Activated naive CD4-positive, alpha-beta T cell treated with anti-CD3 and anti-CD28 coated beads for 36 hours (primary cell): ENCODE data around the gene SUSD2. TPM values are rescaled to one million over a fixed set of nuclear protein-coding genes. Genes with fewer than 3 reads are reported as not detected.
A peak's percentile ranks its signal among the peaks of the same experiment; 100 is the strongest.
"Not testable (repeated sequence)": the region's sequence is repeated elsewhere in the genome, so short reads cannot be mapped to it uniquely, and the experiment has no call there.

ENCODE experiments used
- CTCF ChIA-PET: fragments of 350-600 bp; sonication (Branson Sonifier 250); formaldehyde crosslinking; loops from one replicate; lab custom pipeline; 2021; ENCODE audit warnings: antibody characterized with exemption; lab: Charles Lee
- DNase-seq: peaks from one replicate; pipeline ENCODE4 v3.0.0-alpha.2; 2020
- H3K27ac Mint-ChIP-seq: one replicate; pipeline ENCODE4 v1.8.0; 2021; ENCODE audit warnings: mild to moderate bottlenecking, mixed read lengths
- H3K27me3 Mint-ChIP-seq: one replicate; pipeline ENCODE4 v1.8.0; 2021; ENCODE audit warnings: low read depth, mixed read lengths
- H3K36me3 Mint-ChIP-seq: one replicate; pipeline ENCODE4 v1.8.0; 2021; ENCODE audit warnings: low read depth, mixed read lengths
- H3K4me1 Mint-ChIP-seq: one replicate; pipeline ENCODE4 v1.8.0; 2021; ENCODE audit warnings: low read depth, mixed read lengths
- H3K4me3 Mint-ChIP-seq: one replicate; pipeline ENCODE4 v1.8.0; 2021; ENCODE audit warnings: mild to moderate bottlenecking, moderate library complexity, mixed read lengths
- H3K9me3 Mint-ChIP-seq: one replicate; pipeline ENCODE4 v1.8.0; 2021; ENCODE audit warnings: mixed read lengths
- intact Hi-C: fragments of 100-400 bp; cut with micrococcal nuclease; formaldehyde crosslinking; loops from one replicate; pipeline ENCODE4 v1.15.1; 2023
- total RNA-seq, 2 experiments: library from RNA; stranded (reverse); gene quantifications; one replicate each; pipeline ENCODE4 v1.2.3, GENCODE V29; 2021

SUSD2 gene, protein sequence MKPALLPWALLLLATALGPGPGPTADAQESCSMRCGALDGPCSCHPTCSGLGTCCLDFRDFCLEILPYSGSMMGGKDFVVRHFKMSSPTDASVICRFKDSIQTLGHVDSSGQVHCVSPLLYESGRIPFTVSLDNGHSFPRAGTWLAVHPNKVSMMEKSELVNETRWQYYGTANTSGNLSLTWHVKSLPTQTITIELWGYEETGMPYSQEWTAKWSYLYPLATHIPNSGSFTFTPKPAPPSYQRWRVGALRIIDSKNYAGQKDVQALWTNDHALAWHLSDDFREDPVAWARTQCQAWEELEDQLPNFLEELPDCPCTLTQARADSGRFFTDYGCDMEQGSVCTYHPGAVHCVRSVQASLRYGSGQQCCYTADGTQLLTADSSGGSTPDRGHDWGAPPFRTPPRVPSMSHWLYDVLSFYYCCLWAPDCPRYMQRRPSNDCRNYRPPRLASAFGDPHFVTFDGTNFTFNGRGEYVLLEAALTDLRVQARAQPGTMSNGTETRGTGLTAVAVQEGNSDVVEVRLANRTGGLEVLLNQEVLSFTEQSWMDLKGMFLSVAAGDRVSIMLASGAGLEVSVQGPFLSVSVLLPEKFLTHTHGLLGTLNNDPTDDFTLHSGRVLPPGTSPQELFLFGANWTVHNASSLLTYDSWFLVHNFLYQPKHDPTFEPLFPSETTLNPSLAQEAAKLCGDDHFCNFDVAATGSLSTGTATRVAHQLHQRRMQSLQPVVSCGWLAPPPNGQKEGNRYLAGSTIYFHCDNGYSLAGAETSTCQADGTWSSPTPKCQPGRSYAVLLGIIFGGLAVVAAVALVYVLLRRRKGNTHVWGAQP
- under 1 TPM; 0.21 to 0.22 TPM for total RNA-seq

DNA sequence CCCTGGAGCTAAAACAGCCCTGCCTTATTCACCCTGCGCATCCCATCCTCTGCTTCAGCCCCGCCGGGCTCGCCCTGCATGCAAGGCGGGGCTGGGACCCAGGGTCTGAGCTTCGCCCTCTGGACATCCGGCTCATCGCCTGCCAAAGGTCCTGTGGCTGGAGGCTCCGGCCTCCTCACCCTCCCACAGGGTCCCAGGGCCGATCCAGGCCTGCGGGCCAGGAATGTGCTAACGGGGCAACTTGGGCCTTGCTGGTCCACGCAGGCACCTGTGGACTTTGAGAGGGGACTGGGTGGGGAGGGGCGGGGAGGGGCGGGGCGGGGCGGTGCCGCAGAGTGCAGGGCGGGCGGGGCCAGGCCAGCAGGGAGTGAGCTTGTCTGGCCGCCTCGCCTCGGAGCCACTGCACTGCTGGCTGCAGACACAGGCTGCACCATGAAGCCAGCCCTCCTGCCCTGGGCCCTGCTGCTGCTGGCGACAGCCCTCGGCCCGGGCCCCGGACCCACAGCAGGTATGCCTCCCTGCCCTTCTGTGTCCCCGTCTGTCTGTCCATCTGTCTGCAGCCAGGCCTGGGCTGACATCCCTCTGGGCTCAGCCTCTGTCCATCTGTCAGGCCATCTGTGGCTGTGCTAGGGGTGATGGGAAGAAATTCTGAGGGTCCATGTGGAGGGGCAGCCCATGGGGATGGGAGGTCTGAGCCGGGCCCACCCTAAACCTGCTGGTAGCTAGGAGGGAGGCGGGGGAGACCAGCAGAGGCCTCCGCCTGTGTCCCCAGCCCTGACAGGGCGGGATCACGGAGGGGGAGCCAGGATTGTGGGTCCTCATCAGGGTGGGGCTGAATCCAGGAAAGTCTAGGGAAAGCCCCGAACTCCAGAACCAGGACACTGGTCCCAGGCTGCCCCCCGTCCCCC lies at the start of gene SUSD2:
SUSD2 (plus strand) TSS at position 400 of the 908 bp plus-strand sequence; CDS start at position 433, 33 bp downstream.
- no peaks in the 10 kb centered on the region for H3K27me3 Mint-ChIP-seq
- peaks cover 2% of the 10 kb centered on the region for H3K4me1 Mint-ChIP-seq
- CTCF ChIA-PET: interaction anchor here (0.8 to 2.8 kb wide), 2 partner anchors 9 to 24 kb away, joined by 3 to 10 read pairs; no protein-coding TSS in a partner anchor
- DNase-seq: no peak
- no peaks in the 10 kb centered on the region for H3K36me3 Mint-ChIP-seq
- H3K4me3 Mint-ChIP-seq: no peak within 1 kb of the TSS
- H3K27ac Mint-ChIP-seq: no peak within 1 kb of the TSS
- intact Hi-C loops: no loop called here
- no peaks in the 10 kb centered on the region for H3K9me3 Mint-ChIP-seq

DNA sequence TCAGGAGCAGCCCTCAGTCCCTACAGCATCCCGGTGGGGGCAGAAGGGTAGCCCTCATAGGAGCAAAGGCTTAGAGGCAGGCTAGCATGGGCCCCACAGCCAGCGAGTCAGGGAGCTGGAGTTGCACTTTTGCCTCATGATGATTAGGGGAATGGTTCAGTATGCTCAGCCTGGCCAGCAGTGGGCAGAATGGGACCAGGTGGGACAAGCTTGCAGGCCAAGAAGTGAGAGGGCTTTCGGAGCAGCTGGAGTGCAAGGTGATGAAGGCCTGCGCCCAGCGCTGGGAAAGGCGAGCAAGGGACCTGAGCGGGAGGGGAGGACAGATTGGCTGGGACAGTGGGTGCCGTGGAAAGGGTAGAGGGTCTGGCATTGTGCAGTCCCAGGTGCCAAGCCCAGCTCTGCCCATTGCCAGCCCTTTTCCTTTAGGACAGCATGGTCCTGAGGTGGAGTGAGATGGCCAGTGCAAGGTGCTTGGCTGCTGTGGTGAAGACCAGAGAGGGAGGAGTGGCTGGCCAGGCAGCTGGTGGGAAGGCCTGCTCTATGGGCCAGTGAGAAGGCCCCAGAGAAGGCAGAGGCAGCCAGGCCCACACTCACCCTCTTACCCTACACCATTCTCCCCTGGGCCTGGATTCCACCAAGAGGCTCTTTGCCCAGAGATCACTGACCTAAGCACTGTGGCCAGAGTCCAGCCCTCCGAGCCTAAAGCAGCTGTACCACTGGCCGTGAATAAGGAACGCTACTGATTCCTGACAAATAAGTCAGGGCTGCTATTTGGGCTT lies 47.9 kb upstream of the SUSD2 start:
- peaks cover 30% of the 10 kb centered on the region for H3K36me3 Mint-ChIP-seq
- intact Hi-C loops: loop anchor here (1.0 kb wide), 1 partner anchor 42 kb away; no protein-coding TSS in a partner anchor
- no peak overlapping the region for H3K4me3 Mint-ChIP-seq
- DNase-seq: peak; percentile 47
- H3K4me1 Mint-ChIP-seq: peaks cover 17% of the 10 kb centered on the region
- H3K27me3 Mint-ChIP-seq: no peaks in the 10 kb centered on the region
- H3K9me3 Mint-ChIP-seq: no peaks in the 10 kb centered on the region
- CTCF ChIA-PET: interaction anchor here (0.8 to 1.6 kb wide), 3 partner anchors 24 to 123 kb away, joined by 3 to 6 read pairs (median 3); no protein-coding TSS in a partner anchor
- H3K27ac Mint-ChIP-seq: no peak overlapping the region

- peaks cover 17% of the 10 kb centered on the region for H3K4me1 Mint-ChIP-seq
- H3K4me3 Mint-ChIP-seq: no peak overlapping the region
- no peaks in the 10 kb centered on the region for H3K9me3 Mint-ChIP-seq
- DNase-seq: peak; percentile 73
- no peak overlapping the region for H3K27ac Mint-ChIP-seq
- CTCF ChIA-PET: interaction anchor here (0.8 to 1.2 kb wide), 4 partner anchors 20 to 124 kb away, joined by 3 read pairs; no protein-coding TSS in a partner anchor
- intact Hi-C loops: no loop called here
- H3K27me3 Mint-ChIP-seq: no peaks in the 10 kb centered on the region
- peaks cover 31% of the 10 kb centered on the region for H3K36me3 Mint-ChIP-seq
Measured at GRCh38 chr22:24134090-24134846, 47.0 kb upstream of the SUSD2 start.

DNA sequence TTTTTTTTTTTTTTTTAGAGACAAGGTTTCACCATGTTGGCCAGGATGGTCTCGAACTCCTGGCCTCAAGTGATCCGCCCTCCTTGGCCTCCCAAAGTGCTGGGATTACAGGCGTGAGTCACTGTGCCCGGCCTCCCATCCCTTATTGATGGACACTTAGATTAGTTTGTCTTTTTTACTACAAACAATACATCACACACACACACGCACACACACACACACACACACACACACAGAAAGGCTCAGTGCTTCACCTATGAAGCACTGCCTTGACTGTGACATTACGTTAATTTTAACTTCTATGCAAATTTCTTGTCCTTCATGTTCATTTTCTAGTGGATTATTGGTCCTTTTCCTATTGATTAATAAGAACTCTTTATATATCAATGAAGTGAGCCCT lies 44.8 kb upstream of the SUSD2 start:
- CTCF ChIA-PET: interaction anchor here (1.3 to 2.0 kb wide), 2 partner anchors 19 to 20 kb away, joined by 5 read pairs; no protein-coding TSS in a partner anchor
- peaks cover 39% of the 10 kb centered on the region for H3K36me3 Mint-ChIP-seq
- H3K27me3 Mint-ChIP-seq, DNase-seq, H3K27ac Mint-ChIP-seq, H3K4me3 Mint-ChIP-seq, H3K9me3 Mint-ChIP-seq, intact Hi-C loops: not testable (repeated sequence)
- peaks cover 38% of the 10 kb centered on the region for H3K4me1 Mint-ChIP-seq

DNA sequence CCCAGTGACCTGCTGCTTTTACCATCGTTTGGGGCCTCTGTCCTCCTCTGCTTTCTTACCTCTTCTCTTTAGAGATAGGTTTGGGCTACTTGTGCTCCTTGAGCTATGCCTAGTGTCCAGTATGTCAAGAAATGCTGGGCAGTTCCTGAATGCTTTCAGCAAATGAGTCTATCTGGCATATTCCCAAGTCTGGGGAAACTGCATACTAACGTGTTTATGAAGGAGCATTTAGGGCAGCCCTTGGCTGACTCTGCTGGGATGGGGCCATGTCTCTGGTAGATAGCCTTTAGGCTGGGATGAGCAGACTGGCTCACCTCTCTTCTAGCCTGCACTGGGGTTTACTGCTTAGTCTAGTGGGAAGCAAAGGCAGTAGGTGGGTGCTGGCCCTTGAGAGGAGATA lies 43.7 kb upstream of the SUSD2 start:
- Mint-ChIP-seq H3K4me3 (no peak overlapping the region), H3K9me3 (no peaks in the 10 kb centered on the region), H3K27ac (no peak overlapping the region), H3K4me1 (peaks cover 46% of the 10 kb centered on the region), H3K27me3 (no peaks in the 10 kb centered on the region), H3K36me3 (peaks cover 39% of the 10 kb centered on the region)
- intact Hi-C loops: no loop called here
- CTCF ChIA-PET: interaction anchor here (2.0 kb wide), 1 partner anchor 19 kb away, joined by 5 read pairs; no protein-coding TSS in a partner anchor
- no peak for DNase-seq

GRCh38 chr22:24138649-24139420 lies 42.5 kb upstream of the SUSD2 start:
- no peak for DNase-seq
- Mint-ChIP-seq H3K9me3 (no peaks in the 10 kb centered on the region), H3K36me3 (peaks cover 35% of the 10 kb centered on the region), H3K27ac (no peak overlapping the region), H3K4me3 (no peak overlapping the region), H3K4me1 (peaks cover 44% of the 10 kb centered on the region), H3K27me3 (no peaks in the 10 kb centered on the region)
- intact Hi-C loops: no loop called here
- CTCF ChIA-PET: interaction anchor here (0.7 to 2.0 kb wide), 2 partner anchors 18 to 1010 kb away, joined by 3 to 5 read pairs; no protein-coding TSS in a partner anchor

GRCh38 chr22:24140357-24140756 lies 40.9 kb upstream of the SUSD2 start:
- H3K27me3 Mint-ChIP-seq: no peaks in the 10 kb centered on the region
- no peaks in the 10 kb centered on the region for H3K9me3 Mint-ChIP-seq
- peaks cover 24% of the 10 kb centered on the region for H3K36me3 Mint-ChIP-seq
- peaks cover 53% of the 10 kb centered on the region for H3K4me1 Mint-ChIP-seq
- DNase-seq: no peak
- CTCF ChIA-PET: interaction anchor here (1.4 to 3.4 kb wide), 2 partner anchors 15 to 16 kb away, joined by 4 to 12 read pairs; no protein-coding TSS in a partner anchor
- intact Hi-C loops: loop anchor here (2.0 kb wide), 1 partner anchor 34 kb away; no protein-coding TSS in a partner anchor
- no peak overlapping the region for H3K27ac Mint-ChIP-seq
- no peak overlapping the region for H3K4me3 Mint-ChIP-seq

DNA sequence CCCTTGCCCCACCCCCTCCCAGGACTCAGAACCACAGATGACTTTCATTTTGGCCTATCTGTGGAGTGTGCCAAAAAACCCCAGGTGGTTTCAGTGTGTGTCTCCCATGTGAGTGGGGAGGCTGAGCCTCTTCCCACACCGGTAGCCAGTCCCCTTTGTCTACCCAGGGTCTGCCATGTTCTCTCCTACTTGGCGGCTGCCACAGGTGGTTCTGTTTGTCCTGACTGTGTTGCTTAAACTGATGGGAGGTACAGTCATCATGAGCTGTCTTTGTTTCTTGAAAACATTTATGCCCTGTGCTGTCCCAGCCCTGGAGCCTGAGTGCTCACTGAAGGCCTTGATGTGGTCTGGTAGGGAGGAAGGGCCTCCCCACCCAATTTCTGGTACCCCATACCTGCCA lies 39.7 kb upstream of the SUSD2 start:
- DNase-seq: peak; percentile 60

GRCh38 chr22:24142241-24142640 lies 39.0 kb upstream of the SUSD2 start:
- no peaks in the 10 kb centered on the region for H3K9me3 Mint-ChIP-seq
- no peak overlapping the region for H3K4me3 Mint-ChIP-seq
- intact Hi-C loops: no loop called here
- H3K36me3 Mint-ChIP-seq: peaks cover 13% of the 10 kb centered on the region
- H3K4me1 Mint-ChIP-seq: peaks cover 64% of the 10 kb centered on the region
- DNase-seq: no peak
- H3K27me3 Mint-ChIP-seq: no peaks in the 10 kb centered on the region
- peak overlapping the region; percentile 66 for H3K27ac Mint-ChIP-seq
- CTCF ChIA-PET: interaction anchor here (3.4 kb wide), 1 partner anchor 15 kb away, joined by 12 read pairs; no protein-coding TSS in a partner anchor

More for the DNA sequence above, 39.7 kb upstream of the SUSD2 start:
- Mint-ChIP-seq H3K4me3 (no peak overlapping the region), H3K9me3 (no peaks in the 10 kb centered on the region), H3K27me3 (no peaks in the 10 kb centered on the region), H3K27ac (peak overlapping the region; percentile 66), H3K4me1 (peaks cover 64% of the 10 kb centered on the region), H3K36me3 (peaks cover 18% of the 10 kb centered on the region)
- intact Hi-C loops: loop anchor here (2.0 kb wide), 1 partner anchor 35 kb away; no protein-coding TSS in a partner anchor
- CTCF ChIA-PET: interaction anchor here (1.4 to 3.4 kb wide), 2 partner anchors 13 to 15 kb away, joined by 4 to 12 read pairs; no protein-coding TSS in a partner anchor
